Neural cell (in vitro differentiated cells): ENCODE data around the gene CCR6.

Source experiments
- MXI1 ChIP-seq: fragments of 450-650 bp; conservative IDR thresholded peaks from 2 replicates; pipeline ENCODE4 v1.6.1; 2014; ENCODE audit warnings: antibody characterized with exemption, mild to moderate bottlenecking; ENCODE audit not compliant: poor library complexity, severe bottlenecking
- POLR2AphosphoS5 ChIP-seq: IDR thresholded peaks from 2 replicates; pipeline ENCODE4 v1.6.1; 2012
- SMC3 ChIP-seq: fragments of 450-650 bp; conservative IDR thresholded peaks from 2 replicates; pipeline ENCODE4 v1.6.1; 2014; ENCODE audit warnings: antibody characterized with exemption, mild to moderate bottlenecking, moderate library complexity; ENCODE audit not compliant: poor library complexity
- TF ChIP-seq, protein P1 (sequence below): fragments of 450-650 bp; IDR thresholded peaks from 2 replicates; pipeline ENCODE4 v1.5.1; 2014; ENCODE audit warnings: antibody characterized with exemption, mild to moderate bottlenecking, moderate library complexity; ENCODE audit not compliant: poor library complexity, severe bottlenecking

DNA sequence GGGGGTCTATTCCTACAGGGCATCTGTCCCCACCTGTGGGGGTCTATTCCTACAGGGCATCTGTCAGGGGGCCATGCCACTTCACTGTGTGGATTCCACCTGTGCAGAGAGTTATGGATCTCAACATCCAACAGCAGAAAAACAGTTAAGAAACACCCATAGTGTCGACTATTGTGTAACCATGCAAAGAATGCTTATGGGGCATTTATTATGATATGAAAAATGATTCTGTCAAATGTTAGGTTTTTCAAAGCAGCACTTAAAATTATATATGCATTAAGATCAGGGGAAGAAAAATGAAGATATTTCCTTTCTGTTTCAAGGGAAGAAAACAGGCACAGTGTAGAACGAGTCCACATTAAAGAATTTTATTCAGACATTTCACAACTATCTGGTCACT lies 32.0 kb downstream of the CCR6 start:
- TF ChIP-seq, protein P1, sequence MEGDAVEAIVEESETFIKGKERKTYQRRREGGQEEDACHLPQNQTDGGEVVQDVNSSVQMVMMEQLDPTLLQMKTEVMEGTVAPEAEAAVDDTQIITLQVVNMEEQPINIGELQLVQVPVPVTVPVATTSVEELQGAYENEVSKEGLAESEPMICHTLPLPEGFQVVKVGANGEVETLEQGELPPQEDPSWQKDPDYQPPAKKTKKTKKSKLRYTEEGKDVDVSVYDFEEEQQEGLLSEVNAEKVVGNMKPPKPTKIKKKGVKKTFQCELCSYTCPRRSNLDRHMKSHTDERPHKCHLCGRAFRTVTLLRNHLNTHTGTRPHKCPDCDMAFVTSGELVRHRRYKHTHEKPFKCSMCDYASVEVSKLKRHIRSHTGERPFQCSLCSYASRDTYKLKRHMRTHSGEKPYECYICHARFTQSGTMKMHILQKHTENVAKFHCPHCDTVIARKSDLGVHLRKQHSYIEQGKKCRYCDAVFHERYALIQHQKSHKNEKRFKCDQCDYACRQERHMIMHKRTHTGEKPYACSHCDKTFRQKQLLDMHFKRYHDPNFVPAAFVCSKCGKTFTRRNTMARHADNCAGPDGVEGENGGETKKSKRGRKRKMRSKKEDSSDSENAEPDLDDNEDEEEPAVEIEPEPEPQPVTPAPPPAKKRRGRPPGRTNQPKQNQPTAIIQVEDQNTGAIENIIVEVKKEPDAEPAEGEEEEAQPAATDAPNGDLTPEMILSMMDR = no peak
- TF ChIP-seq SMC3 (no peak), POLR2AphosphoS5 (no peak), MXI1 (no peak)
